ENCODE measurements around the gene RNU4-1.

RNU4-1 gene

DNA sequence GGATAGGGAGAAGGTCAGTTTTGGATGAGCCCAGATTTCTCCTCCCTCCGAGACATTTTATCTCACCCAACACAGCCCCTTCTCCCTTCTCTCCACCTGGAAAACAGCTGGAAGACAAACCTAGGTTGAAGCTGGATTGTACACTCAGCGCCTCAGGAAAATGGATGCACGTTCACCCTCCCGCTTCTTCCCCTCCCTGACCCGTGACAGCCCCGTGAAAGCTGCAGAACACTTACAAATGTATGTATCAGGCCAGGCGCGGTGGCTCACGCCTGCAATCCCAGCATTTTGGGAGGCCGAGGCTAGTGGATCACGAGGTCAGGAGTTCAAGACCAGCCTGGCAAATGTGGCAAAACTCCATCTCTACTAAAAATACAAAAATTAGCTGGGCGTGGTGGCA, 5.5 kb downstream of the RNU4-1 start:
- DNase-seq = no peak

GRCh38 chr12:120286768-120287490, 6.1 kb downstream of the RNU4-1 start:
- DNase-seq = no peak

- no peak for DNase-seq
Measured at GRCh38 chr12:120284381-120284780, 8.7 kb downstream of the RNU4-1 start.

DNA sequence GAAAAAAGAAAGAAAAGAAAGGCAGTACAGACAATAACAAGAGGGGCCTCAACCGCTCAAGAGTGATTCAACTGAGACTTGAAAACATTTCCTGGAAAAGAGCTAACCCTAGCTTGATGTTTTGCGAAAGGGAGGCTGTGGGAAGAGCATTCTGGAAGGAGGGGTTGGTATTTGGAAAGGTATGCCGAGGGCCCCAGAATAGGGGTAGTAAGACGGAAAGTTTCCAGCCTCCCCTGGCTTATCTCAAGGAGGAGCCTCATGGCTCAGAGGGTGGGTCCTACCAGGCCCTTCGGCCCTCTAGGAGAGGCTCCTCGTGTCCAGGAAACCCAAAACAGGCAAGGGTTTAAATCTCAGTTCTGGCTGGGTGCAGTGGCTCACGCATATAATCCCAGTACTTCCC, 9.7 kb downstream of the RNU4-1 start:
- no peak for DNase-seq

GRCh38 chr12:120278137-120279069, 14.6 kb downstream of the RNU4-1 start:
- DNase-seq = no peak

- no peak for DNase-seq
Measured at GRCh38 chr12:120276734-120277133, 16.3 kb downstream of the RNU4-1 start.

GRCh38 chr12:120267736-120268135, 25.3 kb downstream of the RNU4-1 start:
- DNase-seq = no peak

GRCh38 chr12:120266180-120266870, 26.7 kb downstream of the RNU4-1 start:
- DNase-seq = no peak

GRCh38 chr12:120265473-120266179, 27.4 kb downstream of the RNU4-1 start, which contains the start of gene PXN:
Gene PXN (minus strand): TSS chr12:120265730. CDS start chr12:120265629, 101 bp downstream.
- DNase-seq = peak; percentile 70

DNA sequence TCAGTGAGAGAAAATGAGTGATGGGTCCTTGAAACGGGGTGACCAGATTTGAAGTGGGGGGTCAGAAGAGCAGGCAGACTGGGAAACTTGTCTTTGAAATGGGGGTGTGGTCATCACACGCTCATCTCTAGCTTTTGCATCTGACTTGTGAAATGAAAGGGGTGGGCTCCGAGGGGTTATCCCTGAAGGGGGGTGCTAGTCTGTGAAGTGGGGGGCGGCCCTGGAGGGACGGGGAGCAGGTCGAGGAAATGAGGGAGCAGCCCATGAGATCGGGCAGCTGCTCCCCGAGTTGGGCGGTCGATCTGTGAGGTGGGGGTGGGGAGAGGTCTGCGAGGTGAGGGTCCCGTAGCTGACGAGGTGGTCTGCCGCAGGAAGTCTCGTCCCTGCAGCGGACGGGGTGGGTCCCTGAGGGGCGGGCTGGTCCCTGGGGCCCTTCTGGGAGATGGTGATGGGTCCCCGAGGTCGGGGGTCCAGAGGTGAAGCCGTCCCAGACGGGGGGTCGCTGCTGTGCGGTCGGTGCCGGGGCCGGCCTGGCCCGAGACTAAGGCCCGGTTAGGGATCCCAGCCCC, 28.0 kb downstream of the RNU4-1 start:
- DNase-seq = no peak

DNA sequence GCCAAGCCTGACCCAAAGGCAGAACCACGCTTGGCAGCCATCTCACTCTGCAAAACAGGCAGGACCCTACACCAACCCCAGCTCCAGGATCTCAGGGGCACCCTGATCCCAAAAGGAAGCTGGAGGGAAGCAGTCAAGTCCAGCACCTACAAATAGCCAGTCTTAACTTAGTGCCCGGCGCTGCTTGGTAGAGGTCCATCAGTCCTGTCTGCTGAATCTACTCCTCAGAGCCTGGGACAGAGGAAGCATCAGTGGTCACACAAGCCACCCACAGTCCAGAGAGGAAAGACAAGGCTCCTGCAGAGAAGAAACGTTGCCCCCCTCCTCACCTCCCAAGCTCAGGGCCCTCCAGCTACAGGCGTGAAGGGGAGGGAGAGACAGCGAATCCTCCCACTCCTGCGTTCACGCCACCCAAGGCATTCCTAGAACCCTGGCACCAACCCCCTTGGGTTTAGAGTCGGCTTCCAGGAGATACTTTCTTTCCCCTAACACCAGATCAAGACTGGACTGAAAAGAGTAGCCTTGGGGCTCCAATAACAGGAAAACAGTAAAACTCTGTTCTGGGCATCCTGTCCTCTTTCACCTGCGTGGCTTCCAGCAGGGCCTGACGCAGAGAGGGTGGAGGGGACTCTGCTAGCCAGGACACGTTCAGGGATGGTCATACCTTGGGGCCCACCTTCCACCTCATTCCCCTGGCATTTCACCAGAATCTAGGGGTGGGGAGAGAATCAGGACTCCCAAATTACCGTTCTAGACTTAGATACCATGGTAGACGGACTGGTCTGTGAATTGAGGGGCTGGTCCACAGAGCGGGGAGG, 28.7 kb downstream of the RNU4-1 start:
- no peak for DNase-seq

GRCh38 chr12:120263748-120264085, 29.3 kb downstream of the RNU4-1 start:
- no peak for DNase-seq

DNA sequence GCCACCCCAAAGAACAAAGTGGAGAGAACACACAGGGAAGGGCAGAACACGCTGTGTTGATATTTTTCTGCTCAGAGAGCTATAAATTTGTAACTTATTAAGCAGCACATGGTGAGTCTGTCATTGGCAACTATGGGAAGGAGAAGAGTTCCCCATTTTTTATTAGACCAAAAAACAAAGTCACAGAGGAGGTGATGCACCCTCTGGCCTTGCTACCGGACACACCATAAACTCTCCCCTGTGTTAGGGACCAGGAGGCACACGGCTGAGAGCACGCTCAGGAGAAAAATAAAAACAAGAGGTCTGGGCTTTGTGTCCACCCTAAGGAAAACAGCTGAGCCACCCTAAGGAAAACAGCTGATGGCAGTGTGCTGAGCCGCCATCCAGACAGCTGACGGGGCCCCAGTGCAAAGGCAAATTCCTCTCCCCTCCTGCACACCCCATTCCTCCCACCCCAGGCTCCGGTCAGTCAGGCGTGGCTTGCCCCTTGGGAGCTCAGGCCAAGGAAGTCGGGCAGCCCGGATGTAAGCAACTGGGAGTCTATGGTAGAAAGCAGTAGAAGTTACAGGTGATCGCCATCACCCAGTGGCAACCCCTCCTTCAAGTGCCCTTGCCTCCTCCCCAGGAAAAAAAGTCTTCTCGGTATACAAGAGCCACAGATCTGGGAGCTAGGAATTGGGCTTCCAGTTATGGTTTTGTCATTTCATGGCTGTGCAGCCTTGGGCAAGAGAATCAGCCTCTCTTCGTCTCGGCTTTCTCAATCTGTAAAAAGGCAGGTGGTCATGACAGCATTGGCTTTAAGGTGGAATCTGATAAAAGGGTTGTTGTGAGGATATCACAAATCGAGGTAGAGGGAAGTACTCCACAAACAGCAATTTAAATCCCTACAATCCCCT, 29.9 kb downstream of the RNU4-1 start:
- no peak for DNase-seq

DNA sequence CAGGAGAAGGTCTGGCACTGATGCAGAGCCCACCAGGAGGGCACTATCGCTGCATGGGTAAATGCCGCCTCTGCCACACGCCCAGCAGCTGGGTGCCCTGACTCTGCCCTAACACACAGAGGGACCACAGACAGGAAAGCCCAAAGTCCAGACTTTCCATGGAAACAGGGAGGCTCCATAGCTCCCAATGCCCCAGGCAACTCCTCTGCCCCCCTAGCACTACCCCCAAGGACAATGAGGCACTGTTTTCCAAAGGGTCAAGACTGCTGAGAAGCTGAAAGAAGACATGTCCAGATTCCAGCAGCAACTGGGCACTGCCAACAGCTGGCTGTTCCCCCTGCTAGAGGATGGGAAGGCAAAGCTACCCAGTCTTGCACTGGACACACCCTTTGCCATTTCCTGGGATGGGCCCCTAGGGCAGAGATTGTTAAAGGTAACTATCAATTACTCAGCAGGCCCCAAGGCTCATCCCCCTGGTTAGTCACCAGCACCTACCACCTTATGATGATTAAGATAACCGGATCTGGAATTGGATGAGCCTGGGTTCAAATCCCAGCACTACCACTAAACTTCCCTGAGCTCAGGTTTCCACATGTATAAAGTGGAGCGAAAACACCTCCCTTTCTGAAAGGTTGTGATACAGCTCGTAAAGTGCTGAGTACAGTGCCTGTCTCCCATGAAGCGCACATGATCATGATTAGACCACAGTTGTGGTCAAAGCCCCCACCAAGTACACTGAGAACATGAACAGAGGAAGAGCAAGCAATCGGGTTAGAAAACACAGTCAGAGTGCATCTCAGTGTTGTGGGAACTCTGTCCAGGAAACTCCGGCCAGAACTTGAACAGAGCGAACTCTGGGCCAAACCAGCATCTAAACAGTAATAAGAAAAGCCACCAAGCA, 30.8 kb downstream of the RNU4-1 start:
- DNase-seq = no peak

DNA sequence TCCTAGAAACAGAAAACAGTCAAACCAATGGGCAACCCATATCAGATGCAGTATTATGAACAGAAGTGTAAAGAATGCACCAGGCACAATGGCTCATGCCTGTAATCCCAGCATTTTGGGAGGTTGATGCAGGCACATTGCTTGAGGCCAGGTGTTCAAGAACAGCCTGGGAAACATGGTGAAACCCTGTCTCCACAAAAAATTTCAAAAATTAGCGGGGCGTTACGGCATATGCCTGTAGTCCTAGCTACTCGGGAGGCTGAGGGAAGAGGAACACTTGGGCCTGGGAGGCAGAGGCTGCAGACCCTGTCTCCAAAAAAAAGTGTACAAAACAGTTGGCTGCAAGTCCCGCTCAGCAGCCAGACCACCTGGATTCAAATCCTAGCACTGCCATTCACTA, 32.4 kb downstream of the RNU4-1 start:
- DNase-seq = no peak

- no peak for DNase-seq
Measured at GRCh38 chr12:120259418-120260202, 33.4 kb downstream of the RNU4-1 start.

GRCh38 chr12:120258323-120258896, 34.6 kb downstream of the RNU4-1 start:
- no peak for DNase-seq

All from GDM1 (cell line).